A549 (cell line): ENCODE data around the gene NEURL2. TPM values are rescaled to one million over a fixed set of nuclear protein-coding genes. Genes with fewer than 3 reads are reported as not detected.
A peak's percentile ranks its signal among the peaks of the same experiment; 100 is the strongest.

Experiments
- ATAC-seq, 2 experiments: fragments of 200-7000 bp in 1 of 2; fragments of >200 bp in 1 of 2; cut with Nextera tagmentation in 1 of 2; cut with Tn5 transposase in 1 of 2; 3 replicates each; pipeline versions ENCODE4 v1.8.0 to v1.9.1; 2018 to 2020; ENCODE audit warnings: mild to moderate bottlenecking in 1 of 2, moderate library complexity in 1 of 2
- CTCF ChIA-PET: fragments of 300-600 bp; sonication (Branson Sonifier 250); formaldehyde crosslinking; extraction: SDS; loops from one replicate; lab custom pipeline; 2021; ENCODE audit warnings: antibody characterized with exemption, inconsistent platforms; lab: Yijun Ruan, JAX
- POLR2A ChIA-PET: fragments of 350-600 bp; formaldehyde crosslinking; extraction: SDS; loops from one replicate; lab custom pipeline; 2021; ENCODE audit warnings: antibody characterized with exemption, inconsistent platforms; lab: Yijun Ruan, JAX
- DNase-seq, 2 experiments: peaks; one replicate each; pipeline versions ENCODE4 v3.0.0 to v3.0.0-alpha.2; 2011 to 2016; ENCODE audit warnings: low read depth in 1 of 2, low spot score in 1 of 2
- FAIRE-seq: peaks from 2 replicates; lab custom pipeline; 2011; peaks lifted over from hg19 to GRCh38; lab: Jason Lieb, UNC
- H3K27ac ChIP-seq, 2 experiments: fragments of >200 bp; sonication (Bioruptor Twin); formaldehyde crosslinking; 3 replicates each; pipeline ENCODE4 v1.5.1; 2016 to 2017
- H3K4me1 ChIP-seq: fragments of >200 bp; sonication (Bioruptor Twin); formaldehyde crosslinking; 3 replicates; pipeline ENCODE4 v1.6.1; 2016
- H3K4me2 ChIP-seq: fragments of >200 bp; sonication (Bioruptor Twin); formaldehyde crosslinking; 3 replicates; pipeline ENCODE4 v1.6.1; 2016
- H3K4me3 ChIP-seq: fragments of >200 bp; sonication (Bioruptor Twin); formaldehyde crosslinking; 3 replicates; pipeline ENCODE4 v1.5.1; 2016
- H3K9me3 ChIP-seq: fragments of >200 bp; sonication (Bioruptor Twin); formaldehyde crosslinking; 3 replicates; pipeline ENCODE4 v1.6.1; 2016
- BCL3 ChIP-seq: fragments of >200 bp; sonication (Bioruptor Twin); formaldehyde crosslinking; IDR thresholded peaks from 3 replicates; pipeline ENCODE4 v1.6.1; 2016
- BHLHE40 ChIP-seq: IDR thresholded peaks from 2 replicates; pipeline ENCODE4 v1.6.1; 2012; ENCODE audit warnings: low read depth, low read length, inconsistent platforms
- CBX2 ChIP-seq: fragments of 200-600 bp; sonication (generic); IDR thresholded peaks from 2 replicates; pipeline ENCODE4 v1.6.1; 2016; ENCODE audit warnings: low read depth, mild to moderate bottlenecking, borderline replicate concordance
- CBX8 ChIP-seq: fragments of 200-600 bp; sonication (generic); IDR thresholded peaks from 2 replicates; pipeline ENCODE4 v1.6.1; 2016
- CEBPB ChIP-seq, 2 experiments: fragments of >200 bp in 1 of 2; sonication (Bioruptor Twin) in 1 of 2; formaldehyde crosslinking in 1 of 2; IDR thresholded peaks; 2 replicates each; pipeline ENCODE4 v1.6.1; 2012 to 2016
- CHD4 ChIP-seq: fragments of 200-600 bp; sonication (generic); IDR thresholded peaks from 2 replicates; pipeline ENCODE4 v1.6.1; 2016; ENCODE audit warnings: antibody characterized with exemption, mild to moderate bottlenecking, borderline replicate concordance
- CTCF ChIP-seq: fragments of >200 bp; sonication (Bioruptor Twin); formaldehyde crosslinking; IDR thresholded peaks from 3 replicates; pipeline ENCODE4 v1.5.1; 2016
- E2F6 ChIP-seq: IDR thresholded peaks from 2 replicates; pipeline ENCODE4 v1.6.1; 2012; ENCODE audit warnings: low read depth, borderline replicate concordance
- EHF ChIP-seq: fragments of 250-450 bp; sonication (Bioruptor Pico); IDR thresholded peaks from 2 replicates; pipeline ENCODE4 v1.5.0; 2020; ENCODE audit warnings: mild to moderate bottlenecking
- HOXA7 ChIP-seq: fragments of 250-450 bp; sonication (Bioruptor Pico); IDR thresholded peaks from 2 replicates; pipeline ENCODE4 v1.5.0; 2020; ENCODE audit warnings: mild to moderate bottlenecking, moderate library complexity
- JUNB ChIP-seq: fragments of >200 bp; sonication (Bioruptor Twin); formaldehyde crosslinking; IDR thresholded peaks from 2 replicates; pipeline ENCODE4 v1.6.1; 2016
- KDM1A ChIP-seq: fragments of 200-600 bp; sonication (generic); IDR thresholded peaks from 2 replicates; pipeline ENCODE4 v1.6.1; 2016; ENCODE audit warnings: low read depth, mild to moderate bottlenecking
- KDM5A ChIP-seq: fragments of 200-600 bp; sonication (generic); IDR thresholded peaks from 2 replicates; pipeline ENCODE4 v1.6.1; 2016; ENCODE audit warnings: antibody characterized with exemption, mild to moderate bottlenecking
- MAZ ChIP-seq: fragments of 150-350 bp; IDR thresholded peaks from 2 replicates; pipeline ENCODE4 v1.6.1; 2014; ENCODE audit warnings: antibody characterized with exemption, low read depth, low read length, borderline replicate concordance
- MYC ChIP-seq: IDR thresholded peaks from 2 replicates; pipeline ENCODE4 v1.6.1; 2012; ENCODE audit warnings: mild to moderate bottlenecking, inconsistent platforms, low read length, improper control_type of control experiment, borderline replicate concordance
- NR3C1 ChIP-seq: fragments of >200 bp; sonication (Bioruptor Twin); formaldehyde crosslinking; IDR thresholded peaks from 3 replicates; pipeline ENCODE4 v1.6.1; 2017
- PBX3 ChIP-seq: IDR thresholded peaks from 2 replicates; pipeline ENCODE4 v1.6.1; 2012
- PHF8 ChIP-seq: fragments of 200-600 bp; sonication (generic); IDR thresholded peaks from 2 replicates; pipeline ENCODE4 v1.6.1; 2016; ENCODE audit warnings: low read depth, mild to moderate bottlenecking, antibody characterized with exemption, moderate library complexity, borderline replicate concordance
- POLR2AphosphoS2 ChIP-seq: conservative IDR thresholded peaks from 2 replicates; pipeline ENCODE4 v1.6.1; 2012; ENCODE audit warnings: low read length, improper control_type of control experiment, inconsistent platforms
- RARB ChIP-seq: fragments of 250-450 bp; sonication (Bioruptor Pico); IDR thresholded peaks from 2 replicates; pipeline ENCODE4 v1.8.0; 2021; ENCODE audit warnings: mild to moderate bottlenecking, moderate library complexity
- RCOR1 ChIP-seq: fragments of 150-350 bp; IDR thresholded peaks from 2 replicates; pipeline ENCODE4 v1.6.1; 2014; ENCODE audit warnings: antibody characterized with exemption, low read length, low read depth
- RNF2 ChIP-seq: fragments of 200-600 bp; sonication (generic); IDR thresholded peaks from 2 replicates; pipeline ENCODE4 v1.6.1; 2016; ENCODE audit warnings: low read depth, mild to moderate bottlenecking, antibody characterized with exemption, moderate library complexity, borderline replicate concordance
- SMC3 ChIP-seq: fragments of >200 bp; sonication (Bioruptor Twin); formaldehyde crosslinking; IDR thresholded peaks from 3 replicates; pipeline ENCODE4 v1.6.1; 2018; ENCODE audit warnings: inconsistent platforms
- WGBS: methylation state at CpG from one replicate; pipeline ENCODE4 v1.1.6; 2017; ENCODE audit errors: missing lambda C conversion rate; 5-methylcytosine and 5-hydroxymethylcytosine counted together
- polyA plus RNA-seq, 4 experiments: library from polyadenylated mRNA; depleted of rRNA in 3 of 4; stranded (reverse); fragments of >200 nt; fragmentation: RNase III in 1 of 4; extraction: RNeasy Plus Mini Kit Qiagen cat#74134 plus additional on column Dnase treatment in 1 of 4; gene quantifications; 2 replicates in 3 of 4; 3 replicates in 1 of 4; pipeline ENCODE4 v1.2.3, GENCODE V29; 2011 to 2017
- TF ChIP-seq, protein P1 (sequence below): IDR thresholded peaks from 2 replicates; pipeline ENCODE4 v1.6.1; 2012
- TF ChIP-seq, protein P2 (sequence below): fragments of 450-650 bp; IDR thresholded peaks from 2 replicates; pipeline ENCODE4 v1.6.1; 2014; ENCODE audit warnings: antibody characterized with exemption
- TF ChIP-seq, protein P3 (sequence below): fragments of 150-350 bp; IDR thresholded peaks from 2 replicates; pipeline ENCODE4 v1.6.1; 2014; ENCODE audit warnings: low read depth, mild to moderate bottlenecking, low read length
- TF ChIP-seq, protein P4 (sequence below): fragments of 250-450 bp; sonication (Bioruptor Pico); IDR thresholded peaks from 2 replicates; pipeline ENCODE4 v1.5.0; 2020; ENCODE audit warnings: low read depth, mild to moderate bottlenecking, moderate library complexity

Gene NEURL2
- polyA plus RNA-seq, 2 of the 4 experiments (the other 2 are of a cell fraction): 0.57 to 1.4 TPM

- no peak for TF ChIP-seq CHD4
- no peak for TF ChIP-seq KDM1A
- TF ChIP-seq RCOR1: no peak
Measured at GRCh38 chr20:45848969-45849582, 41.9 kb downstream of the NEURL2 start (continued).

- no peak for DNase-seq
- H3K27ac ChIP-seq: no peak overlapping the region
- no peak overlapping the region for H3K4me3 ChIP-seq
- 92% methylated on average over 8 of the region's 8 CpGs for WGBS
- CTCF ChIA-PET: interaction anchor here (0.6 kb wide), 1 partner anchor 48 kb away, joined by 3 read pairs; no protein-coding TSS in a partner anchor
- ATAC-seq: peak in 1 of 2 experiments; percentile 20; a peak in 1 of 6 replicates
- TF ChIP-seq RNF2 (no peak), JUNB (no peak), PHF8 (no peak), CEBPB (IDR thresholded peaks at IDR 0.05) (no peak), BHLHE40 (no peak), MAZ (no peak), RARB (CRISPR knock-in tag) (no peak), E2F6 (no peak), CBX8 (no peak), POLR2AphosphoS2 (no peak), NR3C1 (no peak), CBX2 (no peak), SMC3 (no peak)
- TF ChIP-seq, protein P1, sequence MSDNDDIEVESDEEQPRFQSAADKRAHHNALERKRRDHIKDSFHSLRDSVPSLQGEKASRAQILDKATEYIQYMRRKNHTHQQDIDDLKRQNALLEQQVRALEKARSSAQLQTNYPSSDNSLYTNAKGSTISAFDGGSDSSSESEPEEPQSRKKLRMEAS: no peak
- TF ChIP-seq, all 56 proteins: peak for 0
- POLR2A ChIA-PET: no interaction called here
- Histone ChIP-seq H3K4me2 (no peak overlapping the region), H3K4me1 (no peaks in the 10 kb centered on the region), H3K9me3 (no peaks in the 10 kb centered on the region)
- FAIRE-seq: no peak
Measured at GRCh38 chr20:45848421-45848820, 42.6 kb downstream of the NEURL2 start.

DNA sequence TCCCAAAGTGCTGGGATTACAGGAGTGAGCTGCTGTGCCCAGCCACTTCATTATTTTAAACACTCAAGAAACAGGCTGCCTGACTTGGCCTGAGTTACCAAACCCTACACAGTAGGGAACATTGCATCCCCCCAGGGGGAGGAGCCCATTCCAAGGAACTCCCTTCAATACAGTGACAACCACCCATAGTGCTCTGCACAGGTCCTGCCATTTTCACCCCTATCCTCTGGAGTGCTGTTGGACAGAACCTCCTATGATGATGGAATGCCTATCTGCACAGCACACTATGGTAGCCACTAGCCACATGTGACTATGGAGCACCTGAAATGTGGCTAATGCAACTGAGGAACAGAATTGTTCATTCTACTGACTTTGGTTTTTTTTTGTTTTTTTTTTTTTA, 45.6 kb downstream of the NEURL2 start:
- no peak for FAIRE-seq
- ChIA-PET POLR2A (no interaction called here), CTCF (interaction anchor here (1.5 to 1.6 kb wide), 2 partner anchors 10 to 20 kb away, joined by 3 to 4 read pairs; no protein-coding TSS in a partner anchor)
- no peak overlapping the region for H3K4me3 ChIP-seq
- no peak overlapping the region for H3K27ac ChIP-seq
- no peaks in the 10 kb centered on the region for H3K4me1 ChIP-seq
- ATAC-seq: peak in 1 of 2 experiments; percentile 30; a peak in 2 of 6 replicates
- no peak for DNase-seq
- no peaks in the 10 kb centered on the region for H3K9me3 ChIP-seq
- H3K4me2 ChIP-seq: no peak overlapping the region
- TF ChIP-seq MYC (no peak), KDM5A (no peak), RARB (CRISPR knock-in tag) (no peak), CEBPB (IDR thresholded peaks at IDR 0.05) (no peak), PHF8 (no peak), BCL3 (no peak), HOXA7 (CRISPR knock-in tag) (no peak), PBX3 (no peak), CBX8 (no peak), EHF (no peak), CHD4 (no peak), CTCF (no peak), POLR2AphosphoS2 (no peak)
- TF ChIP-seq, protein P2, sequence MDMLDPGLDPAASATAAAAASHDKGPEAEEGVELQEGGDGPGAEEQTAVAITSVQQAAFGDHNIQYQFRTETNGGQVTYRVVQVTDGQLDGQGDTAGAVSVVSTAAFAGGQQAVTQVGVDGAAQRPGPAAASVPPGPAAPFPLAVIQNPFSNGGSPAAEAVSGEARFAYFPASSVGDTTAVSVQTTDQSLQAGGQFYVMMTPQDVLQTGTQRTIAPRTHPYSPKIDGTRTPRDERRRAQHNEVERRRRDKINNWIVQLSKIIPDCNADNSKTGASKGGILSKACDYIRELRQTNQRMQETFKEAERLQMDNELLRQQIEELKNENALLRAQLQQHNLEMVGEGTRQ: no peak
- TF ChIP-seq, protein P3, sequence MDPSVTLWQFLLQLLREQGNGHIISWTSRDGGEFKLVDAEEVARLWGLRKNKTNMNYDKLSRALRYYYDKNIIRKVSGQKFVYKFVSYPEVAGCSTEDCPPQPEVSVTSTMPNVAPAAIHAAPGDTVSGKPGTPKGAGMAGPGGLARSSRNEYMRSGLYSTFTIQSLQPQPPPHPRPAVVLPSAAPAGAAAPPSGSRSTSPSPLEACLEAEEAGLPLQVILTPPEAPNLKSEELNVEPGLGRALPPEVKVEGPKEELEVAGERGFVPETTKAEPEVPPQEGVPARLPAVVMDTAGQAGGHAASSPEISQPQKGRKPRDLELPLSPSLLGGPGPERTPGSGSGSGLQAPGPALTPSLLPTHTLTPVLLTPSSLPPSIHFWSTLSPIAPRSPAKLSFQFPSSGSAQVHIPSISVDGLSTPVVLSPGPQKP: no peak
- TF ChIP-seq, protein P4, sequence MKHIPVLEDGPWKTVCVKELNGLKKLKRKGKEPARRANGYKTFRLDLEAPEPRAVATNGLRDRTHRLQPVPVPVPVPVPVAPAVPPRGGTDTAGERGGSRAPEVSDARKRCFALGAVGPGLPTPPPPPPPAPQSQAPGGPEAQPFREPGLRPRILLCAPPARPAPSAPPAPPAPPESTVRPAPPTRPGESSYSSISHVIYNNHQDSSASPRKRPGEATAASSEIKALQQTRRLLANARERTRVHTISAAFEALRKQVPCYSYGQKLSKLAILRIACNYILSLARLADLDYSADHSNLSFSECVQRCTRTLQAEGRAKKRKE (CRISPR knock-in tag): no peak
